Inferior parietal cortex (tissue), 1 donor: Measurements from ENCODE around the gene CFAP45.

Source experiments
- DNase-seq: peaks from one replicate; pipeline ENCODE4 v3.0.0-alpha.2; 2016; ENCODE audit errors: extremely low spot score

CFAP45 gene

GRCh38 chr1:159853417-159854115 is 46.4 kb downstream of the CFAP45 start:
- DNase-seq = no peak

GRCh38 chr1:159851407-159851806 is 48.6 kb downstream of the CFAP45 start:
- DNase-seq = no peak

GRCh38 chr1:159849626-159850366 is 50.2 kb downstream of the CFAP45 start:
- DNase-seq = no peak

- DNase-seq = no peak
These were observed 51.6 kb downstream of the CFAP45 start for GRCh38 chr1:159848326-159848725.

GRCh38 chr1:159847231-159847630 is 52.7 kb downstream of the CFAP45 start:
- no peak for DNase-seq

- no peak for DNase-seq
These were observed 54.0 kb downstream of the CFAP45 start for GRCh38 chr1:159845751-159846629.

GRCh38 chr1:159843459-159843858 is 56.5 kb downstream of the CFAP45 start:
- no peak for DNase-seq

GRCh38 chr1:159841749-159842148 is 58.2 kb downstream of the CFAP45 start:
- no peak for DNase-seq

GRCh38 chr1:159839116-159839849 is 60.7 kb downstream of the CFAP45 start:
- no peak for DNase-seq

- DNase-seq = no peak
These were observed 61.2 kb downstream of the CFAP45 start for GRCh38 chr1:159838715-159839114.

GRCh38 chr1:159835862-159836525 is 64.0 kb downstream of the CFAP45 start:
- no peak for DNase-seq

GRCh38 chr1:159835356-159835755 is 64.6 kb downstream of the CFAP45 start:
- DNase-seq = no peak

GRCh38 chr1:159832309-159832708 is 67.7 kb downstream of the CFAP45 start:
- no peak for DNase-seq

GRCh38 chr1:159831412-159832141 is 68.4 kb downstream of the CFAP45 start:
- no peak for DNase-seq

- no peak for DNase-seq
These were observed 69.2 kb downstream of the CFAP45 start for GRCh38 chr1:159830722-159831121.

GRCh38 chr1:159829822-159830465 is 70.0 kb downstream of the CFAP45 start:
- no peak for DNase-seq

- no peak for DNase-seq
These were observed 70.7 kb downstream of the CFAP45 start for GRCh38 chr1:159829273-159829634.

- no peak for DNase-seq
These were observed 71.2 kb downstream of the CFAP45 start for GRCh38 chr1:159828581-159829272.

GRCh38 chr1:159828176-159828575 is 71.8 kb downstream of the CFAP45 start:
- no peak for DNase-seq
